HK-2 (cell line): ENCODE results near the gene PHF11.
"Not testable (repeated sequence)": the region's sequence is repeated elsewhere in the genome, so short reads cannot be mapped to it uniquely, and the experiment has no call there.

Source experiments
- DNase-seq: peaks from one replicate; pipeline ENCODE4 v3.0.0-alpha.2; 2018; ENCODE audit not compliant: unreplicated experiment

The PHF11 gene

GRCh38 chr13:49495783-49496762 lies at the start of gene PHF11:
Gene PHF11 (plus strand): TSS chr13:49495953. CDS start chr13:49496002, 49 bp downstream.
- DNase-seq = peak; percentile 31

GRCh38 chr13:49446473-49446872 lies 49.3 kb upstream of the PHF11 start:
- no peak for DNase-seq

DNA sequence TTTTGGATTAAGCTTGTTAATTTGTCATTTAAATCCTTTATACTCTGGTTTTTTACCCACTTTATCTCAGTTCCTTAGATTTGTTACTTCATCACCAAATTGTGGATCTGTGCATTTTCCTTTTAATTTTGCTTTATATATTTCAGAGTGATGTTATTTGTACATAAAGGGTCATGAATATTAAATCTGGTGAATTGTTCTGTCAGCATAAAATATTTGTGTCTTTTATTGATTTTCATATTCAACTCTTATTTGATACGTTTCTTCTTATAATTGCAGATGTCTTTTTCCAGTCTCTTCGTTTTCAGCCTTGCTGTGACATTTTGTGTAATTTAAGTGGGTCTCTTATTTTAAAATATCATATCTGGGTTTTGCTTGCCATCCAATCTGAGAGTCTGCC lies 47.0 kb upstream of the PHF11 start:
- DNase-seq = no peak

DNA sequence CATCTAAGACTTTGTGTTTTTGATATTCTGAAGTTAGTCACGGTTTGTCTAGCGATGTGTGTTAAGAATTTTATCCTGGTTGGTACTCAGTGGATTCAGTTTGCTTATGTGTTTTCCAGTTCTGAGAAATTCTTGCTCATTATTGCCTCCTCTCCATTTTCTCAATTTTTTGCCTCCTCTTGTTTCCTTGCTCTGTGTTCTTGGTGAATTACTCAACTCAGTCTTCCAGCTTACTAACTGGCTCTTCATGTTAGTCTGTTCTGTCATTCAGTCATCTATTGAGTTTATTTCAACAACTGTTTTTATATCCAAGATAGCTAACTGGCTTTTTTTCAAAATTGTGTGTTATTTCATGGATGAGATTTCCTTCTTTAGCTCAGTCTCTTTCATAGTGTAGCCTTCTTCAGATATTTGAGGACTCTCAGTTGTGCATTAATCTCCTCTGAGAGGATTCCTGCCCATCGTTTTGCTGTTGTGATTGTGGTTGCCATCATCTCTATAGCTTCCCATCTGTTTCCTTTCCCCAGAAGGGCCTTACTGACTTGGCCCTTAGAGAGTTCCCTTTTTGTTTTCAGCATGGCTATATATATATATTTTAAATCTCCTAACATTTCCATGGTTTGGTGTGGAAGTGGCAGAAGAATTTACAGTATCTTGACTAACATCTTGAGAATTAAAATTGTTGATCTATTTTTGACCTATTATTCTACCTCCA lies 45.5 kb upstream of the PHF11 start:
- no peak for DNase-seq

DNA sequence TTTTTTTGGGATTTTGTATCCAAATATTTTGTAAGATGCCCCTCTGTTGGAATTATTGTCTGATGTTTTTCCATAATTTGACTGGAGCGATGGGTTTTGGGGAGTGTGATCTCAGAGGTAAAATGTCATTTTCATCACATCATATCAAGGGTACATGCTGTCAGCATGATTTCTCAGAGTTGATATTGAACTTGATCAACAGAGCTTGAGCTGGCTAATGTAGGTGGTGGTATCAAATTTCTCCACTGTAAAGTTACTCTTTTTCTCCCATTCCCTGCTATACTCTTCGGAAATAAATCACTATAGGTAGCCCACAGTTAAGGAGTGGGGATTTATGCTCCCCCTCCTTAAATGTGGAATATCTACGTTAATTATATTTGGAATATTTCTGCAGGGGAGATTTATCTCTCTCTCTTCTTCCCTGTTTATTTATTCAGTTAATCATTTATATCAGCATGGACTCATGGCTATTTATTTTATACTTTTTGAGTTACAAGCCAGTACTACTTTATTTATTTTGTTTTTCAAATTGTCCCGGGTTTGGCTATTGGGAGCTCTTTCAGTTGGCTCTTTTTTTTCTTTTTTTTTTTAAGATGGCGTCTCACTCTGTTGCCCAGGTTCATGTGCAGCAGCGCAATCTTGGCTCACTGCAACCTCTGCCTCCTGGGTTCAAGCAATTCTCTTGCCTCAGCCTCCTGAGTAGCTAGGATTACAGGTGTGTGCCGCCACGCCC lies 42.9 kb upstream of the PHF11 start:
- DNase-seq = no peak

DNA sequence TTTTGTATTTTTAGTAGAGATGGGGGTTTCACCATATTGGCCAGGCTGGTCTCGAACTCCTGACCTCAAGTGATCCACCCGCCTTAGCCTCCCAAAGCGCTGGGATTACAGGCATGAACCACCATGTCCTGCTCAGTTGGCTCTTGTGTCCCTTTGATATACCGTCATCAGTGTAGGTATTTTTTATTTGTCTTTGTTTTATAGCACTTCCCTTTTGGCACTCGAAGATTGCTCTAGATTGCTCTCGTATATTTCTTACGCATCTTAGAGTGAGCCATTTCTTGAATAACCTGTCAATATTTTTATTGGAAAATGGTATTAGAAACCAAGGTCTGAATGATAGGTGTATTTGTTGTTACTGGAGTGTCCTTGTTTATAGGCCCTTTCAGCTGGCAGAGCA lies 42.3 kb upstream of the PHF11 start:
- DNase-seq = no peak

DNA sequence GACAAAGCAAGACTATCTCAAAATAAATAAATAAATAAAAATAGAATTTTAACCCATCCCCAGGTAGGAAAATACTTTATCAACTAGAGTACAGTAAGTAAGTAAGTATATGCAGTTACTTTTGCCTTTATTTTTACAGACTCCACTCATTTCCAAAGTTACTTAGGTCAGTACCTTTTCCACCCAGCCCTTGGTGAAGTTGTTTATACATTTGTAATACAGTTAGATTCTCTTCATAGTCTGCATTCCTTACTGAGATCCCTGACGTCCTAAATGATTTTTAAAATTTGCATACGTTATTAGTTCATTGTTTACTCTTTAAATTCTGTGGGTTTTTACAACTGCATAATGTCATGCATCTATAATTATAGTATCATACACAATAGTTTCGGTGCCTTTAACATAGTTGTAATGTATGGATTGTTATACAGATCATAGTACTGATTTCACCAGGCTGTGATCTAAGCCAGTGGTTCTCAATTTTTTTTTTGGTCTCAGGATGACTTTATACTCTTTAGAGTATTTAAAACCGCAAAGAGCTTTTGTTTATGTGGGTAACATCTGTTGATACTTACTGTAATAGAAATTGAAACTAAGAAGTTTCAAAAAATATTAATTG lies 41.3 kb upstream of the PHF11 start:
- no peak for DNase-seq

- no peak for DNase-seq
Observed at GRCh38 chr13:49455007-49455398, 40.8 kb upstream of the PHF11 start.

- no peak for DNase-seq
Observed at GRCh38 chr13:49456156-49456555, 39.6 kb upstream of the PHF11 start.

- DNase-seq = no peak
Observed at GRCh38 chr13:49457221-49457620, 38.5 kb upstream of the PHF11 start.

DNA sequence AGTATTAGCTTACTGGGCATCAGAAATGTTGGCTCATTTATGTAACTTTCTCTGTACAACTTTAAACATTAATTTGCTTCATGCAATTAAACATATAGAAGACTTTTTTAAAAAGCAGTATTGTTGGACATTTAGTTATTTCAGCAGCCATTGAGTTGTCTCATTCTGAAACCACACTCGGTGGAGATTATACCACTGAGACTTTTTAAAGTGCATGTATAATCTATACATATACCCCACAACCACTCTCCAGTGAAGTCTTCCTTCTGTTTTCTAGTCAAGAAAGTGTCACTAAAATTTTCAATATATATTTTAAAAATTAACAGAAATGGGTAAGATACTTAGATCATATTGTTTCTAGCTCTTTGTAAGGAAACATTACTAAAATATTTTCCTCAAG lies 36.2 kb upstream of the PHF11 start:
- no peak for DNase-seq

DNA sequence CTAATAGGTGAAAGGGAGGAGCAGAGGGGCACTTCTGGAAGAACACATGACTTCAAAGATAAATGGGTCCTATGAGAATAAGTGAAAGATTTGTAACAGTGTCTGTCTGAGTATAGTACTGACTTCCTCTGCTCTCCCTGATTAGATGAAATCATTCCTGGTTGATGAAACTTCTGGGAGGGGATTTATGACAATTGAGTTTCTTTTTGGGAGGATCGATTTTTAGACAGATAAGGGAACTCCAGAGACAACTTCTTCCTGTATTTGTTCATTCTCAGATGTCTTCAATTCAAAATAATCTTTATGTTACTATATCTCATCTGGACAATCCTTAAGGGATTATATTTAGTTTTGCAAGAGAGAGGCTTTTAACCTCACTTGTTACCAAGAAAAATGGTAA lies 31.7 kb upstream of the PHF11 start:
- DNase-seq = no peak

DNA sequence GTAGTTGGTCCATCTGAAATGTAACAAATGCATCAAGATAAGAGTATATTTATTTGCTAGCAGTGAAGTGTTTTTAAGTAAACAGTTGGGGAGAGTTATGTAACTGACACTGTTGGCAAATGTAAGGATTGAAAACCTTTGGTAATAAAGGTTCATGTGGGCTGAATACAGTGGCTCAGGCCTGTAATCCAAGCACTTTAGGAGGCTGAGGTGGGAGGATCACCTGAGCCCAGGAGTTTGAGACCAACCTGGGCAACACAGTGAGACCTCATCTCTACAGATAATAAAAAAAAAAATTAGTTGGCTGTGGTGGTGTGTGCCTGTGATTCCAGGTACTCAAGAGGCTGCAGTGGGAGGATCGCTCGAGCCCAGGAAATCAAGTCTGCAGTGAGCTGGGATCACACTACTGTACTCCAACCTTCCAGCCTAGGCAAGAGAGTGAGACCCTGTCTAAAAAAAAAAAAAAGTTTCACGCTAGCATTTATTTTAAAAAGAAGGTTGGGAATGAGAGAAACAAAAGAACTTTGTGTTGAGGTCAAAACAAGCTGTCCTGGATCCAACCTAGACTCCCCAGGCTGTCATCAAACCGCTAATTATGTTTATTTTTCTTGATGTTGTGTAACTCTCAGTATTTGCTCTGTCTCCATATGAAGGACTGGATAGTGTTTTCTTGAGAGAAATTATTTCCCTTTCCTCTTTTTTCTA lies 31.0 kb upstream of the PHF11 start:
- DNase-seq = no peak

- DNase-seq = no peak
Observed at GRCh38 chr13:49466292-49466838, 29.4 kb upstream of the PHF11 start.

DNA sequence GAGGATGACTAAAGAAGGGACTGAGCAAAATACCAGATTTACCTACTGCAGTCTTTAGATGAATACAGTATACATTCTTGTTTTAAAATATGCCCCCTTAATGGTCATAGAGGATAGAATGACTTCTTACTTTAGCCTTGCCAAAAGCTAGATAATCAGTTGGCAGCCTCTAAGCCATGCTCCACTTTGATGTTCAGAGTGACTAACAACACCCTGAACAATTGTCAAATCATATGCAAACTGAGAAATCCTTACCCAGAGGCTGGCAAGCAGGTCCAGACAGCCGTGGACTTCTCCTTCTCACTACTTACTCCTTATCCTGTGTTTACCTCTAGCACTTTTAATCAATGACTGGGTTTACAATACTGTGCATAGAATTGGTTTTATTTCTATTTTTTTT lies 23.6 kb upstream of the PHF11 start:
- DNase-seq = no peak

DNA sequence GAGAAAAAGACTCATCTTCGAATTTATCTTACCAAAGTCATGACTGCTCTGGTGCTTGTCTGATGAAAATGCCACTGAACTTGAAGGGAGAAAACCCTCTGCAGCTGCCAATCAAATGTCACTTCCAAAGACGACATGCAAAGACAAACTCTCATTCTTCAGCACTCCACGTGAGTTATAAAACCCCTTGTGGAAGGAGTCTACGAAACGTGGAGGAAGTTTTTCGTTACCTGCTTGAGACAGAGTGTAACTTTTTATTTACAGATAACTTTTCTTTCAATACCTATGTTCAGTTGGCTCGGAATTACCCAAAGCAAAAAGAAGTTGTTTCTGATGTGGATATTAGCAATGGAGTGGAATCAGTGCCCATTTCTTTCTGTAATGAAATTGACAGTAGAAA lies 19.2 kb upstream of the PHF11 start:
- no peak for DNase-seq

DNA sequence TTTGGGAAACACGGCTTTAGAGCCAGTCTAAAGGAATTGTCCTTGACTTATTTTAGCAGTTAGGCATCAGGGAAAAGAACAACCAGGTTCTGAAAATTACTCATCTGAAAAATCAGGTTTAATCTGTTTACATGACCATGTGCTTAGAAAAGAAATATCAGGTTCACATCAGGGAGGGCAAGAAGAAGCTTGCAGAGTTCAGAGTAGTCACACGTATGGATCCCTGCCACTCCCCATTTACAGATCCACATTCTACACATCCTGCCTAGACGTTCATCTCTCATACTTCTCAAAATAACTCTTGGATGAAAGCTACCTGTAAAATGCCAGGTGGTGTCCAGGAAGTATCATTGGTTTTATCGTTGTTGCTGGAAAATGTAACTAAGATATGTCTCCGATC lies 14.0 kb upstream of the PHF11 start:
- DNase-seq = no peak

- DNase-seq = no peak
Observed at GRCh38 chr13:49488563-49488962, 7.2 kb upstream of the PHF11 start.

DNA sequence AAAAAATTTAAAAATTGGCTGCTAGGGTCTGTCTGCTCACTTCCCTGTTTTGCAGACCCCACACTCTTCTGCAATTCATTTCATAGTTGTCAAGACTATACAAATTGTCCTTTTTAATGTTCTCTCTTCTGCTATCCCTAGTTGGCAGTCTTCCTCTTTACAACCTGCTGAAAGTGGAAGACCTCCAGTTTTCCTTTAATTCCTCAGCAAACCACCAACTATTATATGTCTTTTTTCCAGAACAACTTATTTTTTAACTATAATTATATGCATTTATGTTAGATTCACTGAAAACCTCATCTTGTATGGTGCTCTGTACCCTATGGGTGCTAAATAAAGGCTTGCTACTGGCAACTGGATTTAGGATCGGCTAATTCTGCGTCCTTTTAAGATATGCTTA lies 1.1 kb upstream of the PHF11 start:
- no peak for DNase-seq

DNA sequence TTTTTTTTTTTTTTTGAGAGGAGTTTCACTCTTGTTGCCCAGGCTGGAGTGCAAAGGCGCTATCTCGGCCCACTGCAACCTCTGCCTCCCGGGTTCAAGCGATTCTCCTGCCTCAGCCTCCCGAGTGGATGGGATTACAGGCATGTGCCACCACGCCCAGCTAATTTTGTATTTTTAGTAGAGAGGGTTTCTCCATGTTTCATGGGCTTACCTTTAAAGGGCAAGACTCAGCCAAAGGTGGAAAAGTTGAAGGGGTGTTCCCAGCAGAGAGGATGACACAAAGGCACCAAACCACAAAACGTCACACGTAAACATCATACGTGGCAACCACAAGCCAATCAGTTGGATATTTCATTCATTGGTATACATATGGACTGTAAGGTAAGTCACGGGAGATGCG lies 1.1 kb downstream of the PHF11 start:
- DNase-seq = not testable (repeated sequence)

DNA sequence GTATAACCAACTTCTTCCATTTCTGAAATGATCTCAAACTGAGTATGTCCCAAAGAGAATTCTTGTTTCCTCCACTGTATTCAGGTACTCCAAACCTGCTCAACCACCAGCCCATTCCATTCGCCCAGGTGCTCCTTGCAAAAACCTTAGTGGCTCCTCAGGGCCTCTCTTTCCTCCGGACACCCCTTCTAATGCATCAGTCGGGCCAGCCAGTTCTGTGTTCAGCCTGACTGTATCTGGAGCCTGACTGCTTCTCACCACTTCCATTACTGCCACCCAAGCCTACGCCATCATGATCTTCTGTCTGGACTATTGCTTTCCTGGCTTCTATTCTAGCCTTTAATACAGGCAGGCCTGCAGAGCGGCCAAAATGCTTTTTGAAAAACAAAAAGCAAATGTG lies 1.5 kb downstream of the PHF11 start:
- DNase-seq = no peak
